Mesothelial cell of epicardium (in vitro differentiated cells): ENCODE data around the gene CRPPA. TPM values are rescaled to one million over a fixed set of nuclear protein-coding genes. Genes with fewer than 3 reads are reported as not detected.

Experiments used
- DNase-seq, 2 experiments: peaks; one replicate each; pipeline ENCODE4 v3.0.0; 2021; ENCODE audit warnings: low spot score in 2 of 2; ENCODE audit not compliant: unreplicated experiment in 2 of 2
- H3K27ac Mint-ChIP-seq: 2 replicates; pipeline ENCODE4 v1.8.0; 2021; ENCODE audit warnings: mixed read lengths
- H3K27me3 Mint-ChIP-seq: 2 replicates; pipeline ENCODE4 v1.8.0; 2021; ENCODE audit warnings: low read depth, mixed read lengths
- H3K36me3 Mint-ChIP-seq: 2 replicates; pipeline ENCODE4 v1.8.0; 2021; ENCODE audit warnings: mixed read lengths
- H3K4me1 Mint-ChIP-seq: 2 replicates; pipeline ENCODE4 v1.8.0; 2021; ENCODE audit warnings: mixed read lengths
- H3K4me3 Mint-ChIP-seq: 2 replicates; pipeline ENCODE4 v1.8.0; 2021; ENCODE audit warnings: mild to moderate bottlenecking, moderate library complexity, mixed read lengths
- H3K9me3 Mint-ChIP-seq: 2 replicates; pipeline ENCODE4 v1.8.0; 2021; ENCODE audit warnings: mixed read lengths
- total RNA-seq: library from RNA; stranded (reverse); gene quantifications from 3 replicates; pipeline ENCODE4 v1.2.1, GENCODE V29; 2021
- TF ChIP-seq, protein P1 (sequence below): fragments of 200-600 bp; sonication (generic); IDR thresholded peaks from one replicate; pipeline ENCODE4 v1.5.0; 2021; ENCODE audit warnings: antibody characterized with exemption; ENCODE audit not compliant: unreplicated experiment

Gene CRPPA
- total RNA-seq, 1 donor from 2014 or later = 4.4 TPM

GRCh38 chr7:16438988-16439387 lies 17.6 kb upstream of the CRPPA start:
- Mint-ChIP-seq H3K9me3 (peaks cover 8% of the 10 kb centered on the region), H3K36me3 (no peaks in the 10 kb centered on the region), H3K4me1 (peaks cover 3% of the 10 kb centered on the region), H3K27ac (no peak overlapping the region), H3K4me3 (no peak overlapping the region), H3K27me3 (no peaks in the 10 kb centered on the region)
- TF ChIP-seq, protein P1, sequence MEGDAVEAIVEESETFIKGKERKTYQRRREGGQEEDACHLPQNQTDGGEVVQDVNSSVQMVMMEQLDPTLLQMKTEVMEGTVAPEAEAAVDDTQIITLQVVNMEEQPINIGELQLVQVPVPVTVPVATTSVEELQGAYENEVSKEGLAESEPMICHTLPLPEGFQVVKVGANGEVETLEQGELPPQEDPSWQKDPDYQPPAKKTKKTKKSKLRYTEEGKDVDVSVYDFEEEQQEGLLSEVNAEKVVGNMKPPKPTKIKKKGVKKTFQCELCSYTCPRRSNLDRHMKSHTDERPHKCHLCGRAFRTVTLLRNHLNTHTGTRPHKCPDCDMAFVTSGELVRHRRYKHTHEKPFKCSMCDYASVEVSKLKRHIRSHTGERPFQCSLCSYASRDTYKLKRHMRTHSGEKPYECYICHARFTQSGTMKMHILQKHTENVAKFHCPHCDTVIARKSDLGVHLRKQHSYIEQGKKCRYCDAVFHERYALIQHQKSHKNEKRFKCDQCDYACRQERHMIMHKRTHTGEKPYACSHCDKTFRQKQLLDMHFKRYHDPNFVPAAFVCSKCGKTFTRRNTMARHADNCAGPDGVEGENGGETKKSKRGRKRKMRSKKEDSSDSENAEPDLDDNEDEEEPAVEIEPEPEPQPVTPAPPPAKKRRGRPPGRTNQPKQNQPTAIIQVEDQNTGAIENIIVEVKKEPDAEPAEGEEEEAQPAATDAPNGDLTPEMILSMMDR = no peak
- DNase-seq = no peak

DNA sequence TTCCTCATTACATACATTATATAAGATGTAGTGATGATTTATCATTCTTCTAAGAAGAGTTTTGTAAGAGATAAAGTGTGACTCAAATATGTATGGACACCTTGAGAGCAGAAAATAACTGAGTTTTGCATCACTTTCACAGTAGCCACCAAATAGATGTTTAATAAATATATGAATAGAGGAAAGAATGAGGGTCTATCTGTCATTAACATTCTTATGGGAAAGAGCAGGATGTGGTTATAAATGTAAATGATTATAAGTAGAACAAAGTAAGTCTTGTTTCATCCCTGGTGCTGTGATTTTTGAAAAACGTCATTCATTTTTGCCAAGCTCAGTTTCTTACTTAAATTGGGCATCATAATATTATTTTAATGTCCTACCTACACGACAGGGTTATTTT lies 15.0 kb upstream of the CRPPA start:
- peaks cover 4% of the 10 kb centered on the region for H3K9me3 Mint-ChIP-seq
- no peak overlapping the region for H3K4me3 Mint-ChIP-seq
- H3K36me3 Mint-ChIP-seq = no peaks in the 10 kb centered on the region
- DNase-seq = no peak
- H3K4me1 Mint-ChIP-seq = peaks cover 3% of the 10 kb centered on the region
- H3K27me3 Mint-ChIP-seq = no peaks in the 10 kb centered on the region
- H3K27ac Mint-ChIP-seq = no peak overlapping the region
- TF ChIP-seq, protein P1 = no peak

- no peaks in the 10 kb centered on the region for H3K9me3 Mint-ChIP-seq
- no peaks in the 10 kb centered on the region for H3K36me3 Mint-ChIP-seq
- H3K4me1 Mint-ChIP-seq = peaks cover 6% of the 10 kb centered on the region
- H3K27ac Mint-ChIP-seq = no peak overlapping the region
- DNase-seq = no peak
- TF ChIP-seq, protein P1 = no peak
- no peak overlapping the region for H3K4me3 Mint-ChIP-seq
- H3K27me3 Mint-ChIP-seq = no peaks in the 10 kb centered on the region
Observed at GRCh38 chr7:16433568-16434122, 12.3 kb upstream of the CRPPA start.

- no peaks in the 10 kb centered on the region for H3K9me3 Mint-ChIP-seq
- no peaks in the 10 kb centered on the region for H3K36me3 Mint-ChIP-seq
- H3K27me3 Mint-ChIP-seq = no peaks in the 10 kb centered on the region
- no peak for DNase-seq
- H3K4me1 Mint-ChIP-seq = peaks cover 10% of the 10 kb centered on the region
- H3K4me3 Mint-ChIP-seq = no peak overlapping the region
- TF ChIP-seq, protein P1 = no peak
- H3K27ac Mint-ChIP-seq = no peak overlapping the region
Observed at GRCh38 chr7:16432425-16432731, 11.0 kb upstream of the CRPPA start.

GRCh38 chr7:16431646-16432424 lies 10.5 kb upstream of the CRPPA start:
- no peak for DNase-seq
- H3K27me3 Mint-ChIP-seq = no peaks in the 10 kb centered on the region
- no peak overlapping the region for H3K27ac Mint-ChIP-seq
- TF ChIP-seq, protein P1 = no peak
- H3K9me3 Mint-ChIP-seq = no peaks in the 10 kb centered on the region
- peaks cover 10% of the 10 kb centered on the region for H3K4me1 Mint-ChIP-seq
- no peak overlapping the region for H3K4me3 Mint-ChIP-seq
- no peaks in the 10 kb centered on the region for H3K36me3 Mint-ChIP-seq
